Upper lobe of left lung (tissue), 4 donors: ENCODE results near the gene SHANK3.

ENCODE experiments used
- CTCF ChIP-seq, 6 experiments: fragments of 450-650 bp in 4 of 6; fragments of 200-600 bp in 2 of 6; sonication (generic) in 2 of 6; IDR thresholded peaks; one replicate each; pipeline ENCODE4 v1.5.1; 2016 to 2019; ENCODE audit warnings: antibody characterized with exemption in 6 of 6
- EP300 ChIP-seq, 4 donors: sonication (generic); formaldehyde crosslinking; IDR thresholded peaks; one replicate each; pipeline ENCODE4 v1.5.1; 2017; ENCODE audit warnings: antibody characterized with exemption in 4 of 4, control low read depth in 2 of 4
- POLR2A ChIP-seq, 4 donors: fragments of 450-650 bp; IDR thresholded peaks; one replicate each; pipeline ENCODE4 v1.5.1; 2016 to 2017; ENCODE audit warnings: antibody characterized with exemption in 4 of 4, mild to moderate bottlenecking in 2 of 4
- POLR2AphosphoS5 ChIP-seq, 2 donors: sonication (generic); formaldehyde crosslinking; IDR thresholded peaks; one replicate each; pipeline ENCODE4 v1.5.1; 2017; ENCODE audit warnings: antibody characterized with exemption in 2 of 2

- TF ChIP-seq CTCF (IDR thresholded peaks at IDR 0.05): no peak
- no peak for TF ChIP-seq POLR2A (IDR thresholded peaks at IDR 0.05)
- TF ChIP-seq POLR2AphosphoS5 (IDR thresholded peaks at IDR 0.05): no peak
- no peak for TF ChIP-seq EP300 (IDR thresholded peaks at IDR 0.05)
These were observed 46.9 kb upstream of the SHANK3 start for GRCh38 chr22:50625568-50626313.
